HG03139 (cell line): ENCODE results near the gene HLCS.

ENCODE experiments used
- ATAC-seq: cut with Tn5 transposase; IDR thresholded peaks from one replicate; pipeline ENCODE4 v1.9.1; 2021; ENCODE audit not compliant: unreplicated experiment

Gene HLCS

DNA sequence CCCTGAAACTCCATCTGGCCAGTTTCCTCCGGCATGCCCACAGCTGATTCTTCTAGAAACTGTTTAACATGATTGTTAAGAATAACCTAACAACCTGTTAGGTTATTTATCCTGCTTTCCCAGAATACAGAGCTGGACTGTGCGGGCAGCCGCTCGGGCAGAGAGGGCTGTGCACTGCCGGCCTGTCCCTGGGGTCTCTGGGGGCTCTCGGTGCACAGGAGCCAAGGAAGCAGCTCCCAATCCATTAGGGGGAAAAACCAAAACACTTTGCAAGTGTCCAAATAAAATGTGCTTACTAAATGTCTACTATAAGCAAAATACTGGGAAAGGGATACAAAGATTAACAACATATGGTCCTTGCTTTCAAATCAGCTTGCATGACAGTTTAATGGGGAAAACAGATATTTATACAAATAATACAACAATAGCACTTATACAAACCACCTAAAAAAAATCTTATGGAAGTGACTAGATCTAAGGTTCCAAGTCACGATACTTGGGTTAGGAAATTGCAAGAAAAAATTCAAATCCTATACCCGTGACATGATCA lies 50.7 kb downstream of the HLCS start:
- ATAC-seq, result no peak

DNA sequence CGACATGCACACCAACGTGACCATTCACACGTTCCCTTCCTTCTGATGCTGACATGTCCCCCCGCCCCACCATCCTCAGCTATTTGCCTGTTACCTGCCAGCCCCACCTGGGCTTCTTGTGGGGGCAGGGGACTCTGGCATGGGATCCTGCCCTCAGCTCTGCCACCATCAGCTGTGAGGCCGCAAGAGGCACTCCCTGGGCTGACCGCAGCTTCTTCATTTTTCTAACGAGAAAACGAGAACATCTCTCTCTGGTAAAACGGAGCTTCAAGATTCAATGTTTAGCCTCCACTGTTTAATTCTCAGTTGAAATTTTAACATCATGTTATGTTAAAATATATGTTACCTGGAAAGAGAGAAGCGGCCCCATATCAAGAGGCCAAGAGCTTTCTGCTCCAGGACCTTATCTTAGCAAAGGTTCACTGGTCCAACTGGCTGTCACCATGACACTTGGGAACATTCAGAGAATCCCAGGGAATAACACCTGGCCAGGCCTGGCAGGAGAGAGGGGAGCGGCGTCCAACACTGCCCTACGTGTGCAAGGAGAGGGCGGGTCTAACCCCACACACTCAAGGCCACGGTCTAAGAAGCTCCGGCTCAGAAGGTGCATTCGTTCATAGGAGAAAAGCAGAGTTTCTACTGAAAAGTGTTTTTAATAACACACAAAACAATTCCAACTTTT lies 51.3 kb downstream of the HLCS start:
- no peak for ATAC-seq

DNA sequence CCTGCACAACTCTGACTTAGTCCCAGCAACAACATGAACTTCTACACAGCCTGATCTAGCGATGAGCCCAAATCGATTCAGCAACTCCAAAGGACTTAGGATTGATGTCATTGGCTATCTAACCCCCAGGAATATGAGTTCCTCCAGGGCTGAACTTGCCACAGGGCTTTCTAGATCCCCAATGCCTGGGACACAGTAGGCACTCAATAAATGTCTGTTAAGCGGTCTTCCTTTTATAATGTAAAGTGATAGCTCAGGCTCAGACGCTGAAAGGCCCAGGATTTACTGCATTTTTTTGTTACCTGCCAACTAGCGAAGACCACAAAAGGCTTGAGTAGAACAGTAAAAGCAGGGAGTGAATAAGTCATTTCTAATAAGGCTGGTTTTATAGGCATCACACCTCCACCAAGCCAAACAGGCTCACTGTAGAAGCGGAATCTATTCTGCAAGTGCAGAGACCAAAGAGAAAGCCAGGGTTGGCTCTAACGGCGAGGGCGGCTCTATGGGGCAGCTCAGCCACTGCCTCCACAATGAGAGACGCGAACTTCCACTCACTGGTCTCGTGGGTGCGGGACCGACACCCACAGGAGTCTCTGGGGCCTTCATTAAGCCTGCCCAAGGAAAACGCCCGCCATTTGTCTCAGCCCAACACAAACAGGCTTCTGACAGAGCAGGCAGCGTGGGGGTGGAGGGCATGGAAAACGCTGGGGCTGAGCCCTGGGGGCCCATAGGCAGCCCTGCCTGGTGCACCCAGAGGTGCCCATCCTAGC lies 52.0 kb downstream of the HLCS start:
- ATAC-seq, result no peak

- no peak for ATAC-seq
Measured at GRCh38 chr21:36913247-36914169, 53.0 kb downstream of the HLCS start.

- ATAC-seq, result no peak
Measured at GRCh38 chr21:36910581-36911307, 55.7 kb downstream of the HLCS start.

GRCh38 chr21:36909901-36910561 lies 56.4 kb downstream of the HLCS start:
- ATAC-seq, result no peak

- ATAC-seq, result no peak
Measured at GRCh38 chr21:36909423-36909822, 57.0 kb downstream of the HLCS start.

DNA sequence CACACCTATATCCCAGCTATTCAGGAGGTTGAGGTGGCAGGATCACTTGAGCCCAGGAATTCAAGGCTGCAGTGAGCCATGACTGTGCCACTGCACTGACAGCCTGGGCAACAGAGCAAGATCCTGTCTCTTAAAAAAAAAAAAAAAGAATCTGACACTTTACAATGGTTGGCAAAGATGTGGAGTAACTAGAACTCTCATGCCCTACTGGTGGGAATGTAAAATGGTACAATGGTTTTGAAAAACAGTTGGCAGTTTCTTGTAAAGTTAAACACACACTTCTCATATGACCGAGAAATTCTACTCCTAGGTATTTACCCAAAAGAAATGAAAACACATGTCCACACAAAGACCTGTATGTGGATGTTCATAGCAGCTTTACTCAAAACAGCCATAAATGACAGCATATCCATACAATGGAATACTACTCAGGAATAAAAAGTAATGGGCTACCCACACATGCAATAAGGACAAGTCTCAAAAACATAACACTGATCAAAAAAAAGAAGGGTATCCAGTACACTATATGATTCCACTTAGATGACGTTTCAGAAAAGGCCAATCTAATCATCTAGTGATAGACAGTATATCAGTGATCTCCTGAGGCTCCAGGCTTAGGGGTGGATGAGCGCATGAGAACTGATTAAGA lies 58.1 kb downstream of the HLCS start:
- ATAC-seq, result no peak

- ATAC-seq, result no peak
Measured at GRCh38 chr21:36904093-36904666, 62.3 kb downstream of the HLCS start.

DNA sequence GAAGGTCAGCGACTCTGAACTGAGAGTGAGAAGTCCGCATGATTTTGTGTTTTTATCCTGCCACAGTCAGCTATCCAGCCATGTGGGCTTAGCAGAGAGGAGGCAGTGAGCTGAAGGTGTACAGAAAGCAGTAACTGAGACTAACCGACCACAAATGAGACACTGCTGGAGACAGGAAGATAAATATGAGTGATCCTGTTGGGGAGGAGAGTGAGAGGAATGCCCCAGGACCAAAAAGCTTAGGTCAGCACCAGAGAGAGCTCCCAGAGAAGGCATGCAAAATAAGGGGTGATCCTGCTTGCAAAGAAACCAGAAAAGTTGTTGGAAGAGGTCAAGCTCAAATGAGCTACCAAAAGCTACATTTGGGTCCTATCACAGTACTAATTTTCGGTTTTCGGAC lies 63.7 kb downstream of the HLCS start:
- no peak for ATAC-seq

- no peak for ATAC-seq
Measured at GRCh38 chr21:36902331-36902730, 64.1 kb downstream of the HLCS start.

GRCh38 chr21:36901575-36901974 lies 64.9 kb downstream of the HLCS start:
- no peak for ATAC-seq

DNA sequence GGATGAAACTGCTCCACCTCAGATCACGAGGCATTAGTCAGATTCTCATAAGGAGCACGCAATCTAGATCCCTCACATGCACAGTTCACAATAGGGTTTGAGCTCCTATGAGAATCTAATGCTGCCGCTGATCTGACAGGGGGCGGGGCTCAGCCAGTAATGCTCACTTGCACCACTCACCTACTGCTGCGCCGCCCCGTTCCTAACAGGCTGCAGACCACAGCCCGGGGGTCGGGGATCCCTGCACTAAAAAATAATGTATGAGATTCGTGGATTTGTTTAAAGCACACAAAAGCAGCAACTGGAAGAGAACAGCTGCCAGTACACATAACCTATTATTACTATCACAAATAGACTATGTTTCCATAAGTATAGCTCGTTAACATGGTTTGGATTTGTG lies 72.9 kb downstream of the HLCS start:
- ATAC-seq, result no peak

DNA sequence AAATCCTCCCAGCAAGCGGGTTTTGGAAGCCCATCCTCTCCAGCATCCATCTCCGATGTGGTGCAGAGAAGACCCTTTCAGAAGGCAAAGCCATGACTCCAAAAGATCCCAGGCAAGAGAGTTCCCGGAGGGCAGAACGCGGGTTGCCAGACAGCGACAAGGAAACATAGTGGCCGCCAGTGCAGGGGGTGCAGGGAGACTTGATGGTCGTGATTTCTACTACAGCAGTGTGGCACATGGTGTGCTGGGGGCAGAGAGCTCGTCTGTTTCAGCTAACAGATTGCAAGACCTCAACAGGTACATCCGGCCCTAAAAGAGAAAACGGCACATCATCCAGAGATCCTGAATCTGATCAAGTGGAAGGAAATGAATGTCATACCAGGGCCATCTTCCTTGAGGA lies 74.3 kb downstream of the HLCS start:
- no peak for ATAC-seq

DNA sequence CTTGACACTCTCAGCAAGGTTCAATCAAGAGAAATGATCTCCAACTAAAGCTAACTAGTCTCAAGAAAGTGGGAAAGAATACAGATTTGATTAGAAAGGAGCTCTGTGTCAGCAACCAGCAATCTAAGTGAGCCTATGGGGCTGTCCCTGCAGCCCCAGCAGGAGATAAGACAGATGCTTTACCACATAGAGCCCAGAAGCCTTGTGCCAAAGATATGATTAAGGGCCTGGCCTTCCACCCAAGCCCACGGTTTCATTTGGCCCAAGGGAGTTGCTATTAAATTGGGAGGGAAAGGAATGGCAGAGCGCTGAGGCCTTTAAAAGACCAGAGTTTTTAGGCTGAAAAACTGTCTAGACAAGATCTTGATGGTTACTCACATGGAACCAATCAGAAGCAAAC lies 74.8 kb downstream of the HLCS start:
- ATAC-seq, result no peak

DNA sequence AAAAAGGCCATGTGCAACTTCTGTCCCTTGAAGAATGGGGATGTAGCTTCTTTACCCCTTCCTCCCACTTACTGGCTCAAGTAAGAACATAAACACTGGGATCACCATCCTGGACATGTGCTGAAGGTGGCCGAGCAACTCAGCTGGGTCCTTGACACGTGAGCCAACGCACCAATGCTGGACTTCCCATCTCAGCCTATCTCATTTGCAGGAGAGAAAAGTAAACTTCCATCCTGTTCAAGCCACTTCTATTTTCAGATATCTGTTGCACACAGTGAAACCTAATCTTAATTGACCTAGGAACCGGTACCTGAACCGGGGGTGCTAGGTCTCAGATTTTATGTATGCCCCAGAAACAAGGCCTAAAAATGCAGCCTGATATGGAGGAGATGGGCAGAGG lies 75.3 kb downstream of the HLCS start:
- no peak for ATAC-seq

DNA sequence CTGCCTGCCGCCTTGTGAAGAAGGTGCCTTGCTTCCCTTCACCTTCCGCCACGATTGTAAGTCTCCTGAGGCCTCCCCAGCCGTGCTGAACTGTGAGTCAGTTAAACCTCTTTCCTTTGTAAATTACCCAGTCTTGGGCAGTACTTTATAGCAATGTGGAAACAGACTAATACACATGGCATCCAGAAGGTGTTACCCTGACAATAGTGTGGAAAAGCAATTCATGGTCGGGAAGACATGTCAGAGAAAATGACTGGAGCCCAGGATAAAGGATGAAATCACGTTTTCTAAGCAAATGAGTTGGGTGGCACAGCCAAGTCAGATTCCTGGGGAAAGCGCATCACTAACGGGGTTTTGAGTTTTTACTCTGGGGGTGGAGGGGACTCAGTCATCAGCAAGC lies 76.4 kb downstream of the HLCS start:
- ATAC-seq, result no peak

DNA sequence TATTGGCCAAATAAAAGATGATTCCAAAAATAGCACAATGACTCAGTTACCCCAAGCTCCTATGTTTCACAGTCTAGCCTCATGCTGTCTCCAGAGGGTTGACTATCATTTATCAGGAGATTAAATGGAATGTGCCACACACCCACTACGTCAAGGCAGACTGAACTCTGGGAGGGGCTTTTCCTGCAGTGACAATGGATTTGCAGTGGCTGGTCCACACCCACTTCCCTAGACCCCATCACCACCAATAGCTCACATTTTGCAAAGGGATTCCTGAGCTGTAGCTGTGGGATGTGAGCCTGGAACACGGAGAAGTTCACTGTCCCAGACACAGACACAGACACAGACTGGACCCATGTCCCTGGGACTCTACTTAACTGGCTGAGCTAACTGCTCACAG lies 77.1 kb downstream of the HLCS start:
- no peak for ATAC-seq

DNA sequence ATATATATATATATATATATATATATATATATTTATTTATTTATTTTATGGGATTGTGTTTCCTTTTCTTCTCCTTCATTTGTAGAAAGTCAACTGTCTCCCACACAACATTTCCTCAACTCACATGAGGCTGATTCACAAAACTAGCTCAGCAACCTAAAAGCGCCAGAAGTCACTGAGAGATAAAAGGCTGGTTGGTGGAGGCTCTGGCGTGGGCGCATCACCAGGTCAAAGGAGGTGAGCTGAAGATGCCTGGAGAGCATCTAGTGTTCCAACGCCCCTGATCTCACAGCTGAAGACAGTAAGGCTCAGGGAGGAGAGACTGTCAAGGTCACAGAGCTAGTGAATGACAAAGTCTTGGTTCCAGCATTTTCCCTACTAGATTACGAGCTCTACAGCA lies 78.0 kb downstream of the HLCS start:
- ATAC-seq, result no peak
